Ureter (tissue), 1 donor: ENCODE measurements around the gene SH3RF3. TPM values are rescaled to one million over a fixed set of nuclear protein-coding genes. Genes with fewer than 3 reads are reported as not detected.
A peak's percentile ranks its signal among the peaks of the same experiment; 100 is the strongest.

ENCODE experiments used
- DNase-seq: peaks from one replicate; pipeline ENCODE4 v3.0.0-alpha.2; 2020; ENCODE audit warnings: low spot score
- total RNA-seq: library from RNA; stranded (reverse); gene quantifications from one replicate; pipeline ENCODE4 v1.2.4, GENCODE V29; 2023
- donor health status: DM: yes; HTN: yes; CAD: no.

Gene SH3RF3
- total RNA-seq, 1 donor from 2014 or later, result 8.0 TPM

GRCh38 chr2:109180786-109181185, 51.8 kb downstream of the SH3RF3 start:
- no peak for DNase-seq

- no peak for DNase-seq
These were observed 53.4 kb downstream of the SH3RF3 start for GRCh38 chr2:109182426-109182825.

DNA sequence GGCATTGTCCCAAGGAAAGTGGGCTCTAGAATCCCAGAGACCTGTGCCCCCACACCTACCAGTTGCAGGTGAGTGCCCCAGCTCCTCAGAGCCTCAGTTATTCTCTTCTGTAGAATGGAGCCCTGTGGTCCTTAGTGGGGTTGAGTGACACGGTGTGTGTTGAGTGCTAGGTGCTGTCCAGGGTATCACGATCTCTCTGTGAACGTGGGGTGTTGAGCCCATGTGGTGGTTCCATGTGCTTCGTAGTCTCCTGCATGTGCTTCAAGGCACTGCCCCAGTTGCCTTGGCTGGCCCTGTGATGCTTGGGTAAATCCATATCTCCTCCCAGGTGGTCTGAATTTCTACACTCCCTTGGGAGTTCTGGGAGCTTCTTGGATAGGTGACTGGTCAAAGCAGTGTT, 54.9 kb downstream of the SH3RF3 start:
- no peak for DNase-seq

GRCh38 chr2:109184368-109184767, 55.4 kb downstream of the SH3RF3 start:
- no peak for DNase-seq

DNA sequence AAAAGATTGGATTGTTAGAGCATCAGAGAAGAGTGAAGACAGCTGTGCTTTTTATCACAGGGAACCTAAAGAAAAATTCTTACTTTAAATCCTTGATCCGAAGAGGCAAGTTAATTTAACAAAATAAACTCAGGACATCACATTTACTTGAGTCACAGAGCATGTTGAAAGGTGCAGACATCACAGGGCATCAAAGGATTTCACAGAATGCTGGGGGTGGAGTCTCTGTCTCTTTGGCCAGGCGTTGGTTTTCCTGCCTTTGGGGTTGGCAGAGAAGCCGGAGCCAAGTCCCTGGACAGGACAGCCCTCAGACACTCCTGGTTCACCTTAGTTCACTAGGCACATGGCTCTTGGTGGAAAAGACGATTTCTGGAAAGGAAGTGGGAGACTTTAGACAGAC, 56.3 kb downstream of the SH3RF3 start:
- no peak for DNase-seq

DNA sequence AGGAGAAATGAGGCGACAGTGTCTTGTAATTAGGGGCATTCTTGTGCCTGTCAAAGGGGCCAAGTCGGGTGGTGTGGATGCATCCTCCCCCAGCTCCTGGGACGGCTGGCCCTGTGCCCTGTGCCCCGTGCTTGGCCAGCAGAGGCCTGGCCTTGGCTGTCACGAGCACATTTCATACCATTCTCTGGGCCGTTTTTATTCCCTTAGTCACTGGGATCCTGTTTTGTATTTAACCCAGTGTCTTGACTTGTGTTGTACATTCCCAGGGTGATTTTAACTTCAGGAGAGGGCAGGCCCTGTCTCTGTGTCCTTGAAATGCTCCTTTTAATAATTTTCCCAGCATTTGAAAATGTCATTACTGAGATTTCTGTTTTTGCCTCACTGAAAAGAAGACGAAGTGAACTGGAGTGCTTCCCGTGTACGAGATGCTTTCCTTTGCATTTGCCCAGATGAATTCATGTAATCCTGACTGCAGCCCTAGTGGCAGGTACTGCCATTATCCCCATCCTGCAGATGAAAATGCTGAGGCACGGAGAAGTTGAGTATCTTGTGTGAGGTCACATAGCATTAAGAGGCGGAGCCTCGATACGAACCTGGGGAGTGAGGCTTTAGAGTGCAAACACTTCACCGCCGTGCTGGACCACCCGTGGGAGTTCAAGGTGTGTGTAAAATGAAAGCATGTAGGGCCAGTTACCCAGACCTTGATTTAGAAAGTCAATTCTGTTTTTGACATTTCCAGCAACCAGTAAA, 57.0 kb downstream of the SH3RF3 start:
- peak; percentile 63 for DNase-seq

- no peak for DNase-seq
These were observed 57.7 kb downstream of the SH3RF3 start for GRCh38 chr2:109186656-109187250.

GRCh38 chr2:109187711-109188495, 58.9 kb downstream of the SH3RF3 start:
- DNase-seq, result no peak

DNA sequence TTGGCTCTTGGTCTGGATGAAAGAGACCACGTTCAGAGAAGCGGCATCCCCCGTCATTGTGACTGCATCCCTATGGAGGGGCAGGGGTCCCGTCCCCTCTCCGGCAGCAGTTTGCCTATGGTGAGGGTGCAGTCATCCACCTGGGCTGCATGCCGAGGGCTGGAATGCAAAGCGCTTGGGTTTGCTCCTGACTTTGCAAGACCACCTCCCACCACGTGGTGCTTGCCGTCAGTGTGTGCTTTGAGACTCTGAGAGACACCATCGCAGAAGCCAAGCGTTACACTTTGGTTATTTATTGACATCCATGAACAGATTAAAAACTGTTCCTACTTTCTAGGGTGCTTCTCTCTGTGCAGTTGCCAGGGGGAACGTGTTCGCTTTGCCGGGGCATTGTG, 59.5 kb downstream of the SH3RF3 start:
- no peak for DNase-seq

DNA sequence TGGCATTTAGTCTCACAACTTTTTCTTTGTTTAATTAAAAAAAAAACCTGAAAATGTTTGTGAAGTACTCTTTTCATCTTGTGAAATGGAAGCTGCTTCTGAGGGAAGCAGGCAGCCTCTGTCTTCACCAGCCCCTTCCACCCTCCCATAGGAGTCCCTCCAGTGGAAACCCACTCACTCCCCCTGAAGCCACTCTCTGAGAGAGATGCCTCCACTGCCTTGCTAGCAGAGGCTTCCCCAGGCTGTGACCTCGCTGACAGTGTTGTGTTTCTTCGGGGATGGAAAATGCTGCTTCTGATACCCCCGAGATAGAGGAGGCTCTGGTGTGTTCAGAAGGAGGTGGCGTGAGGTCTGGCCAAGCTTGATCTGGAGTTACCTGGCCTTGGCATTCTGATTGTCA, 59.9 kb downstream of the SH3RF3 start:
- DNase-seq, result no peak

DNA sequence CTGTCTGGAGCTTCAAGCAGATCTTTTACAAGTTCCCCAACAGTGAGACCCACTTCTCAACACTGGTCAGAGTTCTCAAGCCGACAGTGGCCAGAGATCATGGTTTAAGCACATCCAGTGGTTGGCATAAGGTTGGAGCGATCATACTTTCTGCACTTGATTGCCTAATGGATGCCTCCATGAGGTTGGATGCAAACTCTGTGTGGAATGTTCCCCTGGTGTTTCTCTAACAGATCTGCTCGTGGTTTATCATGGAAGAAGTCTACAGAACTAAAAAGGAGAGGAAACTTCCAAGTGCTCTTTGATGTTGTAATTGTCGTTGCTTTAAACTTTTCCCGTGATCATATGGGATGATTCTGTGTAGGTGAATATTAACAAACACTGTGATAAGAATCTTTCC, 60.7 kb downstream of the SH3RF3 start:
- no peak for DNase-seq

DNA sequence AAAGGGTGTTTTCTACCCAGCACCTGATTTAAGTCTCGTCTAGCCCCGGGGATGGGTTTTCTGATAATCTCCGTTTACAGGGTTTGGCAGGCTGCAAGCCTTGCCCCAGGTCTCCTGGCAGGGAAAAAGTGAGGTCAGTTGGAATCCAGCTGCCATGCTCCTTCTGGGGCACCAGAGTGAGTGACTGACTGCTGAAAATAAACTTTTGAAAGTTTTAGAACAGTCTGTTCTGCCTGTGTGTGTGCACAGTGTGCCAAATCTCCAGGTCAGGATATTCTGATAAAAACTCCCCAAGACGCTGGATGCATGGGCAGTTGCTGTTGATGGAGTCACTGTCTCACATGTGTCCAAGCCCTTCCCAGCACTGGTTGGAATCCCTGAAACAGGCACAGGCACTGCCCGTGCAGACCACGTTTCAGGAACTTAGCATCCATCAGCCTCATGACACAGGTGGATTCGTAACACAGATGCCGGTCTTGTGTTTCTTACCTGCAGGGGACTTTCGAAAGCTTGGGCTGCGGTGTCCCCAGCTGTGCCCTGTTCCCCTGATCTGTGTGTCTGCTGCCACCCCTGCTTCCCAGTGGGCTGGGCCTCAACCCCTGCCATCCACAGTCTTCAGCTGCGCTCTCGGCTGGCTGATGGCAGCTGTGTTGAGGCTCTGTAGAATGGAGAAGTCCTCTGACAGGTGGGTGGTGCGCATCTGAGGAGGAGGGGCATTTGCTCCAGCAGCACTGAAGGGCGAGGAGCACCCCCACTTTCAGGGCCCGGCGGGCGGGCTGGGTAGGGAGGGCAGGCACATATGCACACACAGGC, 65.0 kb downstream of the SH3RF3 start:
- DNase-seq, result no peak

DNA sequence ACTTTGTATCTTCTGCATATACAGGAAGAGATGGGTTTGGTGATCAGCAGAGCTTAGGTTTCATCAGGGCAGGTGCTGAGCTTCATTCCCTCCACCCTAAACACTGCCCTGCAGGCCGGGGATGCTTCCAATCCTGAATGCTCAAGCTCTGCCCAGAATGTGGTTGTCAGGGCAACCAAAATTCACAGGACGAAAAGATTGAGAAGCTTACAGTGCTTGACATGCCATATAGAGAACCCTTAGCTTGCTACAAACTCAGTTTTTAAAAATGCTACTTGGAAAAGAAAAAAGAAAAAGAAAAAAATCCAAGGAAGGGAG, 65.6 kb downstream of the SH3RF3 start:
- DNase-seq, result no peak

DNA sequence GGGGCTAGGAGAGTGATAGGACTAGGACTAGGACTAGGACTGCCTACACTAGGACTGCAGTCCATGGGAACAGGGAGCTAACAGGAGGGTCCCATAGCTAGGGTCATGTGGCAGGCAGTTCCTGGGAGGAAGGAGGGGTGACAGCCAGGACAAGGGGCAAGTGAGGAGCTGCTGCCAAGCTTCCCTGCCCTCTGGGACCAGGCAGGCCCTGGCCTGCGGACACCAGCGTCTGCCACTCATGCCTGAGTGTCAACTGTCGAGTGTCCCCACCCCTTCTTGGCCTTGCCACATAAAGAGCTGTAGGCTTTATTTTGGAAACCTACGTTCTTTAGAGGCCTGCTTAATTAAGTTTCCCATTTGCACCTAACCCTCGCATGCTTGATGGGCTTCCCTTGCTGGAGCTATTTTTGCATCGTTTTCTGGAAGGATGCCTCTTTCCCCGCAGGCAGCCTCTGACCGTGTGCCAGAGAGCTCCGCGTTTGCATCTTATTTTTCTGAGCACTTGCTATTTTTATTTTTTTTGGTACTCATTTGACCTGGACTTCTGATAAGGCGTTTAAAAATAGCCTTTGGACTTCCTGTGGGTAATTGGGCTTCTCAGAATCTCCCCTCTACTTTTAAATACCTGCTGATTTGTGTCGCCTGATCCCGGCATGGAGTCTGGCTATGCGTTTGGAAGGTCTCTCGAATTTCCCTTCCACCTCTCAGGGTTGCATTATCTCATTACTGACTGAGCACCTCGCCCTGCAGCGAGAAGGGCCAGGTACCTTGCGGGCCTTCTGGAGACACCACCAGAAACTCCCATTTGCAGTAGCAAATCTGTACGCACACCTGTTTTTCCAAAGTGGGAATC, 66.4 kb downstream of the SH3RF3 start:
- DNase-seq, result no peak

- peak; percentile 36 for DNase-seq
These were observed 67.3 kb downstream of the SH3RF3 start for GRCh38 chr2:109196081-109196875.

DNA sequence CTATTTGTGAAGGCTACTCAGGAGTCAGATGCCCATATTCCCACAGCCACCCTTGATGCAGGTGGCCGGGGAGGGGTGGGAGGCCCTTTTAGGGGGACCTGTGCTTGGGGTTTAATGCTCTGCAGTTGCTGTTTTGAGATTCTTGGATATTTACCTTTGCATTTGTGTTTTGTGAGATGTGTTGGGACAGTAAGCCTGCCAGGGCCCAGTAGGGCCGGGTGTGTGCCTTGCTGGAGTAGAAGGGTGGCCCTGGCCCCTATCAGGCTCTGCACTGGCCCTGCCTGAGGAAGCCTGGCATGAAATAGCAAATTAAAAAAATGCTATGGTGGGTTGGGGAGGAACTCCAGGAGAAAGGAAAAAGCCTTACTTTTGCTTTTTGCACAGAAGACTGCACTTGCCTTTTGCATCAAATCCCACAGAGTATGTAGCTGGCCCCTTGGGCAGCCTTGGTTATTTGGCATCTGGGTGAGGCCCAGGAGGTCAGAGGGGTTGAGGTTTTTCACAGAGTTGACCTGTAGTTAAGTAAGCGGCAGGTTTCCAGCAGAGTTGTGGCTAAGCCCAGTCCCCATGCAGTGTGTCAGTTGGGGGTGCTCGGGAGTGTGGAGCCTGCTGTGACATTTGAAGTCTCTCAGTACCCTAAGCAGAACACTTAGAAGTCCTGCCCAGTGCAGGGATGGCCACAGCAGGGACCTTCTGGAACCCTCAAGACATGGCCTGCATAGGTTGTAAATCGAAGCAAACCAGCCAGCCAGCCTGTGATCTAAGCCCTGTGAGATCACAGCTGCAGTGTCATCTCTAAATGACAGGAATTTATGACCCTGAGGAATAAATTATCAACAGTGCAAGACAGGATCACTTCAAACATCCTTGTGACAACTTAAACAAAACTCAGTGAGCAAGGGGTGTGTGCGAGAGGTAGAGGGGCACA, 68.8 kb downstream of the SH3RF3 start:
- no peak for DNase-seq

- no peak for DNase-seq
These were observed 70.8 kb downstream of the SH3RF3 start for GRCh38 chr2:109199790-109200189.

- no peak for DNase-seq
These were observed 71.8 kb downstream of the SH3RF3 start for GRCh38 chr2:109200616-109201464.
